Choroid plexus epithelial cell (primary cell): ENCODE results near the gene HTATSF1.

Source experiments
- DNase-seq: peaks from one replicate; pipeline ENCODE4 v3.0.0-alpha.2; 2010; ENCODE audit warnings: low read depth
- H3K4me3 ChIP-seq: 2 replicates; pipeline ENCODE4 v1.5.1; 2011; ENCODE audit warnings: low read depth, mild to moderate bottlenecking, control low read depth, low read length, moderate library complexity
- TF ChIP-seq, protein P1 (sequence below): conservative IDR thresholded peaks from 2 replicates; pipeline ENCODE4 v1.5.1; 2011; ENCODE audit warnings: low read depth, mild to moderate bottlenecking, control low read depth, inconsistent platforms, low read length, moderate library complexity

The HTATSF1 gene

DNA sequence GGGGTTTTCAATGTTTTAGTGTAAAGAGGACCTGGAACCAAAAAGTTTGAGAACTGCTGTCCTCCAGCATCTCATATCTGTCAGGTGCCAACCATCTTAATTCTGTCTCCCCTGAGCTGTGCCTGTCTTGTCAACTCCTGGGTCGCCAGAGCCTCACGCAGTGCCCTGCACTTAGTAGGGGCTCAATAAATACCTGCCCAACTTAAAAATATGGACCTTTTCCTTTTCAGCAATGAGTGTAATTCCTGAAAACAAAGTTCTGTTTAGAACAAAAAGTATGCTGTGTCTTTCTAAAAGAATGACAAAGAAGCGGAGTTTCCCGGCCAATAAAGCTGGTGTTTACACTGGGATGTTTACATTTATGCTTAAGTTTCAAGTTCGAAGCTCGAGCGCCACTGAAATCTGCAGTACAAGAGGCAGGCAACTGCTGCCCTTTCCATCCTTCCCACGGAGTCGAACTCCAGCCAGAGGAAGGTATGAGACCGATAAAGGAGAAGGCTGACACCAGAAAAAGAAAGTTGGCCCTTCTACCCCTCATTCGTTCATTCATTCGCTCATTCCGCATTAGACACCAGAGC, 1.1 kb upstream of the HTATSF1 start:
- DNase-seq, result no peak
- peak overlapping the region; percentile 76 for H3K4me3 ChIP-seq
- TF ChIP-seq, protein P1, sequence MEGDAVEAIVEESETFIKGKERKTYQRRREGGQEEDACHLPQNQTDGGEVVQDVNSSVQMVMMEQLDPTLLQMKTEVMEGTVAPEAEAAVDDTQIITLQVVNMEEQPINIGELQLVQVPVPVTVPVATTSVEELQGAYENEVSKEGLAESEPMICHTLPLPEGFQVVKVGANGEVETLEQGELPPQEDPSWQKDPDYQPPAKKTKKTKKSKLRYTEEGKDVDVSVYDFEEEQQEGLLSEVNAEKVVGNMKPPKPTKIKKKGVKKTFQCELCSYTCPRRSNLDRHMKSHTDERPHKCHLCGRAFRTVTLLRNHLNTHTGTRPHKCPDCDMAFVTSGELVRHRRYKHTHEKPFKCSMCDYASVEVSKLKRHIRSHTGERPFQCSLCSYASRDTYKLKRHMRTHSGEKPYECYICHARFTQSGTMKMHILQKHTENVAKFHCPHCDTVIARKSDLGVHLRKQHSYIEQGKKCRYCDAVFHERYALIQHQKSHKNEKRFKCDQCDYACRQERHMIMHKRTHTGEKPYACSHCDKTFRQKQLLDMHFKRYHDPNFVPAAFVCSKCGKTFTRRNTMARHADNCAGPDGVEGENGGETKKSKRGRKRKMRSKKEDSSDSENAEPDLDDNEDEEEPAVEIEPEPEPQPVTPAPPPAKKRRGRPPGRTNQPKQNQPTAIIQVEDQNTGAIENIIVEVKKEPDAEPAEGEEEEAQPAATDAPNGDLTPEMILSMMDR, result no peak

DNA sequence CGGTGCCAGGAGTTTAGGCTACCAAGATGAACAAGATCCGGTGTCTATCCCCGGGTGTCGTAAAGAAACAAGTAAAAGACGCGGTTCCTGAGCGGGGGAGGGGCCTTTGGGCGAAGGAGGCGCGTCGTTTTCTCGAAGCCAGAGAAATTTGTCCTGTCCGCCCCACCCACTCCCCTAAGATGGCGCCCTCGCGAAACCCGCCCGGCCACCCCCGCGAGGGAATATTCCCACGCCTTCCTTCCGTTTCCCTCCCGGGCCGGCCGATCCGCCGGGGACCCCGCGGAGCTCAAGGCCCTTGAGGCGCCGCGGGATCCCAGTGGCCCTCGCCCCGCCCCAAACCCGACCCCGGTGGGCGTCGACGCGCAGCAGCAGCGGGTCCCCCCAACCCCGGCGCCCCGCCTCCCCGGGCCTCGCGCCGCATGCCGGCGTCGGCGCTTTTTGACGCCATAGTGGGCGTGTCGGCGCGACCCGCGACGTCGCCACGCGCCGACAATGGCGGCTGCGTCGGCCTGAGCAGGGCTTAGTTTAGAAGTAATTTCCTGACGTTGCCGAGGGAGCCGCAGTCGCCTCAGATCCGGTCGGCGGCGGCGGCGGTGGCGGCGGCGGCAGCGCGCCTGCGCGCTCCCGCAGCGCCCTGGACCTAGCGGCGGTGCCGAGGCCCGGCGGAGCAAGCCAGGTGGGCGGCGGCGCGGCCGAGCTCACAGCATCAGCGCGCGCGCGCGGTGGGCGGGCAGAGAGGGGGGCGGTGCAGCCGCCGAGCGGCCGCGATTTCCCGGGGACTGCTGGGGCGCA, 432 bp upstream of the HTATSF1 start:
- peak; percentile 88 for DNase-seq
- H3K4me3 ChIP-seq, result peak overlapping the region; percentile 76
- TF ChIP-seq, protein P1, result no peak

DNA sequence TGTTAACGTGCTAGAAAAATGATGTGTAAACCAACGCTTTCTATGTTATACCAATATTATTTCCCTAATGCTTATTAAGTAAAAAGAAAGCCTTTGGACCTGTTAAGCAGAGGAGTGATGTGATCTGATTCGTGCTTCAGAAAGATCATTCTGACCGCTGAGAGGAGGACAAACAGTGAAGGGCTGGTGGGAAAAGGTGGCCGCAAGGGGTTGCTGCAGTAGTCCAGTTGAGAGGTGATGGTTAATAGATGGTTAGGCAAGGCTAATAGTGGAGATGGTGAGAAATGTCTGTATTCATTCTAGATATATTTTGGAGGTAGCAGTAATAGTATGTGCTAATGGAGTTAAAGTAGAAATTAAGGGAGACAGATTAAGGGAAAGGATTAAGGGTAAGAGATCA, 21.7 kb downstream of the HTATSF1 start:
- no peak overlapping the region for H3K4me3 ChIP-seq
- no peak for DNase-seq
- TF ChIP-seq, protein P1, result no peak

DNA sequence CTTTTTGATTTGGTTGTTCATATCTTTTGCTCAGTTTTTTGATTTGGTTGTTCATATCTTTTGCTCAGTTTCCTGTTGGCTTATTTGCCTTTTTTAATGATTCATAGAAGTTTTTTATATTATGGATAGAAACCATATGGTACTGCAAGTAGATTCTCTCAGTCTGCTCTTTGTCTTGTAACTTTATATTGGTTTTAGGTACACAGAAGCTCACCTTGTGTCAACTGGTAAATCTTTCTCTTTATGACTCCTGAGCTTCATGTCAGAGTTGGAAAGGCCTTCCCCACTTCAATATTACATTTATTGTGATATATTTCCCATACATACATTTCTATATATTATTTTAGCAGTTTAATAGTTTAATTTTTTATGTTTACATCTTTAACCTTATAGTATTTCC, 26.4 kb downstream of the HTATSF1 start:
- TF ChIP-seq, protein P1, result no peak
- no peak overlapping the region for H3K4me3 ChIP-seq
- no peak for DNase-seq

DNA sequence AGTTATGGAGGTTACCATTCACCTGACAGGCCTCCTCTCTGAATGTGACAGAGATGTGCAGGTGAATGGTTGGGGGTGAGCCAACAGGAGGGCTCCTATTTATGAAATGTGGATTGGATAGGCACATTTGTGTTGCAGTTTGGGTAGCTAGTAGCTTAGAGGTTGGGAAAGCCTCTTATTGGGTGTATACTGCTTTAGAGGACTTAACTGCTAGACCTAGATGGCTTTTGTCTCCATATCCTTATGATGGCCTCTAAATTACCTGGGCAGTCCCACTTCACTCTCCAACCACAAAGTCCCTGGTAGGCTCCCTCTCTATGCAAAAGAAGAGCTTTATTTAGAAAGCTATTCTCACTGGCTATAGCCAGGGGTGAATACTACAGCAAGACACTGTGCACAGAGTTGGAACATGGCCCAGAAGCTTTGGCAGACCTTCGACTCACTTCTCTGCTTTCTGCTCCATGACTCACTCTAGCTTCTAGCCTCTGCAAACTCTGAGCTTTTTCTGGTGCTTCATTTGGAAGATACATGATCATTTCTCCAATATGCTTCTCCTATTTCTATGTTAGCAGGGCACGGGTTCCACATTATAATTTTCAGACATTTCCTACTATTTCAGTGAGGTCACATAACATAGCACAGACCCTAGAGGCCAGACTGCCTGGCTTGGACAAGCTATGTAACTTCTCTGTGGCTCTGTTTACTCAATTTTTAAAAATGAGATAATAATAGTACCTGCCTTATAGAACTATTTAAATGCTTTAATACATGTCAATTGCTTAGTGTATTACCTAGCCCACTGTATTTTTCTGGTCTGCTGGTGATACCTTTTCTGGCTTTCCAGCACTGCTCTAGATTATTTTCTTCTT, 28.6 kb downstream of the HTATSF1 start:
- peak; percentile 94 for DNase-seq
- no peak overlapping the region for H3K4me3 ChIP-seq
- TF ChIP-seq, protein P1, result no peak

DNA sequence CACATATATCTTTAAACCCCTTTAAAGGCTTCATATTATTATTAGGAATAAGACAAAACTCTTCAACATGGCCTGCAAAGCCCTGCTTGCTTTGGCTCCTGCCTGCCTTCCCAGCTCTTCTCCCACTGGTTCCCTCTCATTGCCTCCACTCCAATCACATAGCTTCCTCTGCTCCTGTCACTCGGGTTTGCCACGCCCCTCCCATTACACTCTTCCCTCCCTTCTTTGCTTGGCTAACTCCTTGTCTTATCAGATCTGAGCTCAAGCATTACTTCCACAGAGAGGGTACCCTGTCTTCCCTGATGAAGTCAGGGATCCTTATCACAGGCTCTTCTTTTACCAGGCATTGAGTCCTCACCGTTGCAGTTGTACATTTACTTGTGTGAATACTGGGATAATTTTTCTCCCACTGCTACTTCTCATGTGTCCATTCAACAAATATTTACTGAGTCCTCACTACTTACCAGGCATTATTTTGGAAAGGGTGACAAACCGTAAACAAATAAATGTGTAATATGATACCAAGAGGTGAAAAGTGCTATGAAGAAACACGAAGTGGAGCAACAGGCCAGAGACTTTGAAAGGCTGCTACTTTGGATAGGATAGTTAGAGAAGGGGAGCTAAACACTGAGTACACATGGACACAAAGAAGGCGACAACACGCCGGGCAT, 31.4 kb downstream of the HTATSF1 start:
- no peak overlapping the region for H3K4me3 ChIP-seq
- TF ChIP-seq, protein P1, result no peak
- DNase-seq, result peak; percentile 8
